Nephron (organoid): ENCODE measurements around the gene ODF2L.

Experiments used
- H3K27ac Mint-ChIP-seq, 3 experiments: 2 replicates each; pipeline ENCODE4 v1.8.0; 2020; ENCODE audit warnings: mixed read lengths in 3 of 3, mild to moderate bottlenecking in 2 of 3, moderate library complexity in 1 of 3
- H3K27me3 Mint-ChIP-seq: 2 replicates; pipeline ENCODE4 v1.8.0; 2021; ENCODE audit warnings: low read depth, mild to moderate bottlenecking, moderate library complexity, mixed read lengths
- H3K36me3 Mint-ChIP-seq: 2 replicates; pipeline ENCODE4 v1.8.0; 2020; ENCODE audit warnings: low read depth, mixed read lengths
- H3K4me1 Mint-ChIP-seq: 2 replicates; pipeline ENCODE4 v1.8.0; 2020; ENCODE audit warnings: mixed read lengths
- H3K4me3 Mint-ChIP-seq, 3 experiments: 2 replicates each; pipeline ENCODE4 v1.8.0; 2020; ENCODE audit warnings: mild to moderate bottlenecking in 3 of 3, mixed read lengths in 3 of 3, moderate library complexity in 2 of 3
- H3K9me3 Mint-ChIP-seq: 2 replicates; pipeline ENCODE4 v1.8.0; 2020; ENCODE audit warnings: mixed read lengths
- TF ChIP-seq, protein P1 (sequence below), 3 experiments: fragments of 200-600 bp; sonication (generic); IDR thresholded peaks; one replicate each; pipeline ENCODE4 v1.5.0; 2021; ENCODE audit warnings: antibody characterized with exemption in 3 of 3; ENCODE audit not compliant: unreplicated experiment in 3 of 3

ODF2L gene

GRCh38 chr1:86305731-86306130, 90.4 kb downstream of the ODF2L start:
- peaks cover 3% of the 10 kb centered on the region for H3K9me3 Mint-ChIP-seq
- H3K36me3 Mint-ChIP-seq, result peaks cover 10% of the 10 kb centered on the region
- no peak overlapping the region for H3K4me3 Mint-ChIP-seq
- no peaks in the 10 kb centered on the region for H3K27me3 Mint-ChIP-seq
- TF ChIP-seq, protein P1, sequence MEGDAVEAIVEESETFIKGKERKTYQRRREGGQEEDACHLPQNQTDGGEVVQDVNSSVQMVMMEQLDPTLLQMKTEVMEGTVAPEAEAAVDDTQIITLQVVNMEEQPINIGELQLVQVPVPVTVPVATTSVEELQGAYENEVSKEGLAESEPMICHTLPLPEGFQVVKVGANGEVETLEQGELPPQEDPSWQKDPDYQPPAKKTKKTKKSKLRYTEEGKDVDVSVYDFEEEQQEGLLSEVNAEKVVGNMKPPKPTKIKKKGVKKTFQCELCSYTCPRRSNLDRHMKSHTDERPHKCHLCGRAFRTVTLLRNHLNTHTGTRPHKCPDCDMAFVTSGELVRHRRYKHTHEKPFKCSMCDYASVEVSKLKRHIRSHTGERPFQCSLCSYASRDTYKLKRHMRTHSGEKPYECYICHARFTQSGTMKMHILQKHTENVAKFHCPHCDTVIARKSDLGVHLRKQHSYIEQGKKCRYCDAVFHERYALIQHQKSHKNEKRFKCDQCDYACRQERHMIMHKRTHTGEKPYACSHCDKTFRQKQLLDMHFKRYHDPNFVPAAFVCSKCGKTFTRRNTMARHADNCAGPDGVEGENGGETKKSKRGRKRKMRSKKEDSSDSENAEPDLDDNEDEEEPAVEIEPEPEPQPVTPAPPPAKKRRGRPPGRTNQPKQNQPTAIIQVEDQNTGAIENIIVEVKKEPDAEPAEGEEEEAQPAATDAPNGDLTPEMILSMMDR (IDR thresholded peaks at IDR 0.05; ENCODE audit: unreplicated experiment in 3 of 3), result no peak
- H3K4me1 Mint-ChIP-seq, result peaks cover 5% of the 10 kb centered on the region
- H3K27ac Mint-ChIP-seq, result no peak overlapping the region

DNA sequence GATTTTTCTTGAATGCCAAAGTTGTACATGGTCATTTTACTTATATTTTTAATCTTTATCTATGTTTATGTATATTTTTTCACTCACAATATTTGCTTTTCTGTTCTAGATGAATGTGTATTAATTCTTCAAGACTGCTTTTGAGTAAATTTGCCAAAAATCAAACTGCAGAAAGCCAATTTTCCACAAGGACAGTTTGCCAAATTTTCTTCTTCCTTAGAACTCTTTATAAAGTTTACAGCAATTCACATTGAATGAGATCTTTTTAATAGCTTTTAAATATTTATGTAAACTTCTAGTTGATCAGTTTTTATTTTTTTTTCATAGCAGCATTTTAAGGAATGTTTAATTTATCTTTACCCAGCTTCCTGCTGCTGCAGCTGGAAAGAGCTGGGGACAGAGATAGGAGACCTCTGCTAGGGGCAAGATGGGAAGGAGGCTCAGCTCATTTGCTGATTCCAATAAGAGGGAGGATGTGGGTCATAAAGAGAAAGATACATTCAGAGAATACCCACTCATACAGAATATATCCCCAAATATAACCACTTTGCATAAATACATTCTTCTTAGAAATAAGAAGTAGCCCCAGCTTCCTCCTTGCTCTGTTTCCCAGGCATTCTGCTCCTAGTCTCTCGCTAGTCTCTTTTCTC, 93.0 kb downstream of the ODF2L start:
- Mint-ChIP-seq H3K4me3 (no peak overlapping the region), H3K27ac (no peak overlapping the region), H3K4me1 (peaks cover 5% of the 10 kb centered on the region), H3K36me3 (peaks cover 12% of the 10 kb centered on the region), H3K27me3 (no peaks in the 10 kb centered on the region), H3K9me3 (peaks cover 13% of the 10 kb centered on the region)
- TF ChIP-seq, protein P1 (IDR thresholded peaks at IDR 0.05; ENCODE audit: unreplicated experiment in 3 of 3), result no peak
